Keratinocyte (primary cell): ENCODE data around the gene WASF2. TPM values are rescaled to one million over a fixed set of nuclear protein-coding genes. Genes with fewer than 3 reads are reported as not detected.
"Not testable (repeated sequence)": the region's sequence is repeated elsewhere in the genome, so short reads cannot be mapped to it uniquely, and the experiment has no call there.

ENCODE experiments used
- DNase-seq: peaks from one replicate; pipeline ENCODE4 v3.0.0-alpha.2; 2011; ENCODE audit warnings: low read depth, missing footprints, low spot score
- FAIRE-seq: peaks from 2 replicates; lab custom pipeline; 2011; peaks lifted over from hg19 to GRCh38; lab: Jason Lieb, UNC
- H2AFZ ChIP-seq: 2 replicates; pipeline ENCODE4 v1.6.0; 2012; ENCODE audit warnings: low read length, control low read depth, inconsistent platforms; ENCODE audit not compliant: control insufficient read depth
- H3K27ac ChIP-seq: 2 replicates; pipeline ENCODE4 v1.5.1; 2011; ENCODE audit warnings: low read length; ENCODE audit not compliant: control insufficient read depth, insufficient read depth
- H3K27me3 ChIP-seq: 3 replicates; pipeline ENCODE4 v1.6.0; 2011; ENCODE audit warnings: low read length; ENCODE audit not compliant: control insufficient read depth, insufficient read depth; ENCODE audit errors: extremely low read depth
- H3K36me3 ChIP-seq, 2 experiments: 2 replicates in 1 of 2; 3 replicates in 1 of 2; pipeline ENCODE4 v1.5.1; 2011; ENCODE audit warnings: low read length in 2 of 2, mild to moderate bottlenecking in 1 of 2; ENCODE audit not compliant: control insufficient read depth in 2 of 2, insufficient read depth in 2 of 2; ENCODE audit errors: extremely low read depth in 1 of 2
- H3K4me1 ChIP-seq: 3 replicates; pipeline ENCODE4 v1.5.1; 2011; ENCODE audit warnings: low read length; ENCODE audit not compliant: control insufficient read depth, insufficient read depth; ENCODE audit errors: extremely low read depth
- H3K4me2 ChIP-seq: 3 replicates; pipeline ENCODE4 v1.6.0; 2011; ENCODE audit warnings: low read depth, low read length; ENCODE audit not compliant: control insufficient read depth, insufficient read depth; ENCODE audit errors: extremely low read depth
- H3K4me3 ChIP-seq, 3 experiments: fragments of 200-600 bp in 1 of 3; sonication (generic) in 1 of 3; 2 replicates in 2 of 3; 3 replicates in 1 of 3; pipeline ENCODE4 v1.5.1; 2011 to 2016; ENCODE audit warnings: low read length in 3 of 3, mild to moderate bottlenecking in 3 of 3, control low read depth in 2 of 3, inconsistent platforms in 1 of 3, low read depth in 1 of 3, mixed read lengths in 1 of 3, mixed run types in 1 of 3, moderate library complexity in 1 of 3; ENCODE audit not compliant: control insufficient read depth in 2 of 3, insufficient read depth in 2 of 3; ENCODE audit errors: extremely low read depth in 1 of 3
- H3K79me2 ChIP-seq: 2 replicates; pipeline ENCODE4 v1.6.0; 2012; ENCODE audit warnings: low read length; ENCODE audit not compliant: control insufficient read depth, insufficient read depth
- H3K9ac ChIP-seq: 3 replicates; pipeline ENCODE4 v1.6.0; 2011; ENCODE audit warnings: low read length; ENCODE audit not compliant: control insufficient read depth, insufficient read depth; ENCODE audit errors: extremely low read depth
- H3K9me1 ChIP-seq: 3 replicates; pipeline ENCODE4 v1.6.0; 2011; ENCODE audit warnings: low read length; ENCODE audit not compliant: control insufficient read depth, insufficient read depth; ENCODE audit errors: extremely low read depth
- H3K9me3 ChIP-seq: 2 replicates; pipeline ENCODE4 v1.5.1; 2012; ENCODE audit warnings: low read depth, low read length; ENCODE audit not compliant: control insufficient read depth
- H4K20me1 ChIP-seq: 3 replicates; pipeline ENCODE4 v1.6.0; 2011; ENCODE audit warnings: low read length; ENCODE audit not compliant: control insufficient read depth, insufficient read depth; ENCODE audit errors: extremely low read depth
- CTCF ChIP-seq, 3 experiments: IDR thresholded peaks in 1 of 3; conservative IDR thresholded peaks in 1 of 3; optimal IDR thresholded peaks in 1 of 3; 2 replicates in 2 of 3; 3 replicates in 1 of 3; pipeline versions ENCODE3 to v1.5.1; 2011; ENCODE audit warnings: low read length in 3 of 3, mild to moderate bottlenecking in 3 of 3, moderate library complexity in 2 of 3, control low read depth in 1 of 3, inconsistent platforms in 1 of 3; ENCODE audit not compliant: insufficient read depth in 2 of 3; ENCODE audit errors: extremely low read depth in 1 of 3
- EZH2 ChIP-seq: IDR thresholded peaks from one replicate; pipeline ENCODE4 v1.6.1; 2012; ENCODE audit warnings: inconsistent platforms, mild to moderate bottlenecking, low read length, moderate library complexity
- dilution Hi-C: fragments of 300-500 bp; cut with MboI; formaldehyde crosslinking; loops from one replicate; pipeline ENCODE4 v1.7.0; 2020; ENCODE audit warnings: low sequenced_read_pairs; ENCODE audit not compliant: extremely low pct_ligation_motif_present
- polyA plus RNA-seq, 5 experiments: library from polyadenylated mRNA; depleted of rRNA in 3 of 5; stranded (reverse) in 3 of 5; stranded (forward) in 1 of 5; unstranded in 1 of 5; fragments of >200 nt; gene quantifications; 1 replicate in 1 of 5; 2 replicates in 3 of 5; 3 replicates in 1 of 5; pipeline versions ENCODE4 v1.2.1 to v1.2.3, GENCODE V29; 2011 to 2012; ENCODE audit warnings: missing spikeins in 2 of 5, low read depth in 1 of 5, low replicate concordance in 1 of 5

Gene WASF2
- polyA plus RNA-seq, 1 donor (not counting 4 experiments of a cell fraction or from before 2014, with no cell fraction given), result 42.9 TPM

GRCh38 chr1:27503844-27504587, 14.0 kb upstream of the WASF2 start:
- H3K4me2 ChIP-seq, result peak overlapping the region; percentile 34
- H4K20me1 ChIP-seq, result no peaks in the 10 kb centered on the region
- no peak for FAIRE-seq
- peak overlapping the region; percentile 79 for H2AFZ ChIP-seq
- H3K4me3 ChIP-seq, result no peak overlapping the region
- no peaks in the 10 kb centered on the region for H3K27me3 ChIP-seq
- dilution Hi-C loops, result no loop called here
- H3K9me1 ChIP-seq, result no peaks in the 10 kb centered on the region
- H3K4me1 ChIP-seq, result peaks cover 17% of the 10 kb centered on the region
- H3K9me3 ChIP-seq, result no peaks in the 10 kb centered on the region
- peak overlapping the region; percentile 50 for H3K27ac ChIP-seq
- no peaks in the 10 kb centered on the region for H3K79me2 ChIP-seq
- no peaks in the 10 kb centered on the region for H3K36me3 ChIP-seq
- DNase-seq, result no peak
- TF ChIP-seq CTCF (optimal IDR thresholded peaks at IDR 0.05 in 1 of 3, IDR thresholded peaks at IDR 0.05 in 1 of 3, conservative IDR thresholded peaks at IDR 0.05 in 1 of 3; ENCODE audit: extremely low read depth in 1 of 3, insufficient read depth in 2 of 3, low read length in 3 of 3) (no peak), EZH2 (no peak)
- peak overlapping the region; percentile 60 for H3K9ac ChIP-seq

- H3K4me2 ChIP-seq, result no peak overlapping the region
- H3K9me1 ChIP-seq, result no peaks in the 10 kb centered on the region
- no peak overlapping the region for H3K9ac ChIP-seq
- no peak overlapping the region for H3K4me3 ChIP-seq
- no peak for DNase-seq
- peaks cover 17% of the 10 kb centered on the region for H3K4me1 ChIP-seq
- no peak for FAIRE-seq
- H4K20me1 ChIP-seq, result no peaks in the 10 kb centered on the region
- no peak for TF ChIP-seq EZH2
- TF ChIP-seq CTCF (optimal IDR thresholded peaks at IDR 0.05 in 1 of 3, IDR thresholded peaks at IDR 0.05 in 1 of 3, conservative IDR thresholded peaks at IDR 0.05 in 1 of 3; ENCODE audit: extremely low read depth in 1 of 3, insufficient read depth in 2 of 3, low read length in 3 of 3), result no peak
- H2AFZ ChIP-seq, result no peak overlapping the region
- dilution Hi-C loops, result no loop called here
- H3K36me3 ChIP-seq, result no peaks in the 10 kb centered on the region
- no peaks in the 10 kb centered on the region for H3K79me2 ChIP-seq
- no peaks in the 10 kb centered on the region for H3K9me3 ChIP-seq
- H3K27me3 ChIP-seq, result no peaks in the 10 kb centered on the region
- H3K27ac ChIP-seq, result no peak overlapping the region
These were observed 13.1 kb upstream of the WASF2 start for GRCh38 chr1:27503033-27503432.

- H3K4me1 ChIP-seq, result peaks cover 17% of the 10 kb centered on the region
- H3K9me1 ChIP-seq, H3K79me2 ChIP-seq, H3K9ac ChIP-seq, FAIRE-seq, DNase-seq, H3K36me3 ChIP-seq, H3K27ac ChIP-seq, H2AFZ ChIP-seq, H3K4me3 ChIP-seq, H4K20me1 ChIP-seq, H3K27me3 ChIP-seq, H3K4me2 ChIP-seq, dilution Hi-C loops, H3K9me3 ChIP-seq: not testable (repeated sequence)
These were observed 11.2 kb upstream of the WASF2 start for GRCh38 chr1:27501159-27501558.
